AG09309 (cell line): ENCODE measurements around the gene GTF3A.

ENCODE experiments used
- DNase-seq: peaks from one replicate; pipeline ENCODE4 v3.0.0-alpha.2; 2010; ENCODE audit warnings: low read depth
- H3K4me3 ChIP-seq: 2 replicates; pipeline ENCODE4 v1.5.1; 2011; ENCODE audit warnings: mild to moderate bottlenecking, low read depth, low read length, moderate library complexity; ENCODE audit not compliant: control insufficient read depth
- TF ChIP-seq, protein P1 (sequence below): IDR thresholded peaks from 2 replicates; pipeline ENCODE4 v1.5.1; 2011; ENCODE audit warnings: mild to moderate bottlenecking, low read depth, low read length, inconsistent platforms; ENCODE audit not compliant: insufficient read depth, control insufficient read depth; ENCODE audit errors: missing control alignments

The GTF3A gene

GRCh38 chr13:27446986-27447583 lies 22.7 kb downstream of the GTF3A start:
- no peak overlapping the region for H3K4me3 ChIP-seq
- TF ChIP-seq, protein P1, sequence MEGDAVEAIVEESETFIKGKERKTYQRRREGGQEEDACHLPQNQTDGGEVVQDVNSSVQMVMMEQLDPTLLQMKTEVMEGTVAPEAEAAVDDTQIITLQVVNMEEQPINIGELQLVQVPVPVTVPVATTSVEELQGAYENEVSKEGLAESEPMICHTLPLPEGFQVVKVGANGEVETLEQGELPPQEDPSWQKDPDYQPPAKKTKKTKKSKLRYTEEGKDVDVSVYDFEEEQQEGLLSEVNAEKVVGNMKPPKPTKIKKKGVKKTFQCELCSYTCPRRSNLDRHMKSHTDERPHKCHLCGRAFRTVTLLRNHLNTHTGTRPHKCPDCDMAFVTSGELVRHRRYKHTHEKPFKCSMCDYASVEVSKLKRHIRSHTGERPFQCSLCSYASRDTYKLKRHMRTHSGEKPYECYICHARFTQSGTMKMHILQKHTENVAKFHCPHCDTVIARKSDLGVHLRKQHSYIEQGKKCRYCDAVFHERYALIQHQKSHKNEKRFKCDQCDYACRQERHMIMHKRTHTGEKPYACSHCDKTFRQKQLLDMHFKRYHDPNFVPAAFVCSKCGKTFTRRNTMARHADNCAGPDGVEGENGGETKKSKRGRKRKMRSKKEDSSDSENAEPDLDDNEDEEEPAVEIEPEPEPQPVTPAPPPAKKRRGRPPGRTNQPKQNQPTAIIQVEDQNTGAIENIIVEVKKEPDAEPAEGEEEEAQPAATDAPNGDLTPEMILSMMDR, result no peak
- no peak for DNase-seq

GRCh38 chr13:27448308-27448707 lies 23.9 kb downstream of the GTF3A start:
- H3K4me3 ChIP-seq, result no peak overlapping the region
- DNase-seq, result no peak

DNA sequence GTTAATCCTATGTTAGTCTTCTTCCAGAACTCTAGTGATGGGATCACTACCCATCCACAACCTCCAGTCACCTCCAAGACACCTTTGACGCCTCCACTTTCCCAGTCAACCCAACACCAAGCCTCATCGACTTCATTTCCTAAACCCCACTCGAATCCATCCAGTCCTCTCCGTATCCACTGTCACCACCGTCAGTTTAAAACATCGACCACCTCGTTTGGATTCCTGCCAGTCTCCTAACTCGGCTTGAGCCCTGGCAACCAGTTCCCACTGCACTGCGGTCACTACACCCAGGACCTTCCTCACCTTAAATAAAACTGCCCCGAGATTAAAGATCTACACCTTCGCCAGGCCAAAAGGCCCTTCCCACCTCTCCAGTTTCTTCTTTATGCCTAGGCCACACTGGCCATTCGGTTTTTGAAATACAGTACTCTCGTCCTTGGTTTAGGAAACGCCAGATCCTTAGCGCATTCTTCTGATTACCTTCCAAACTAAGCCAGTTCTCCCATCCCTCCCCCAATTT lies 24.7 kb downstream of the GTF3A start:
- H3K4me3 ChIP-seq, result peak overlapping the region; percentile 70
- TF ChIP-seq, protein P1, result no peak
- DNase-seq, result no peak

More at GRCh38 chr13:27448308-27448707, 23.9 kb downstream of the GTF3A start:
- TF ChIP-seq, protein P1, result no peak

DNA sequence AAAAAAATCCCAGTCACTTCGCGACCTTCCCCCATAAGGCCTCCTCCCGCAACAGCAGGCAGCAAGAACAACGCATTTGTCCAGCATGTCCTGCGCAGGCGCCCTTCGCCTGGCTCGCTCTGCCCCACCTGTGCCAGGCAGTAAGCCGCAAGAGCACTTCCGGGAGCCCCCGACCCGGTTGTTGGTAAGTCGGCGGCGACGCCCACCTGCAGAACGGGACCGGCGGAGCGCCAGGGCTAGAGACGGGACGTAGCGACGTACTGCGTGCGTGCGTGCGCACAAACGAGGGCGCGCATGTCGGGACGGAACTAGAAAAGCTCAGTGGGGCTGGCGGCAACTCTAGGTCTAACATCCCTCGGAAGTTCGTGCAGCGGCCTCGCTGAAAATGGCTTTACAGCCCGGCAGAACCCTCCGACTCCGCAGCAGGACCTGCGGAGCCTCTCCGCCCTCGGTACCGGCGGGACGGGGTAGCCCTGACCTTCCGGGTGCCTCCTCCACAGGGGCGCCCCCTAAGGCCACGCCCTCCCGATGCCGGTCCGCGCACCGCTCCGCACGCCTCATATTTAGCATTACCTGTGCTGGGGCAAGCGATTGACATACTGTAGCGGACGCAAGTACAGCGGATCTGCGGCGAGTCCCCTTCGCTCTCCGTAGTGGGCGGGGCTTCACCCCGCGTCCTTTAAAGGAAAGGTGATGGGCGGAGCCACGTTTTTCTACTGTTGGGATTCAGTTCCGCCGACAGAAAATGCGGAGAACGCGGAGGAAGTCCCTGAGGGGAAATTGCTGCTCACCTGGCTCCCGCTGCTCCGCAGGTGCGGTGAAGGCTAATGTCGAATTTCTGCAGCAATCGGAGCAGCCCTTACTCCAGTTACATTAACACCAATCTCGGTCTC lies 25.8 kb downstream of the GTF3A start, which contains the start of gene MTIF3:
Gene MTIF3 (minus strand): TSS at position 629 of the 893 bp plus-strand sequence. CDS start 10,116 bp downstream, outside the sequence.
- peak; percentile 41 for DNase-seq
- peak within 1 kb of the TSS; percentile 70 for H3K4me3 ChIP-seq
- TF ChIP-seq, protein P1, result no peak

GRCh38 chr13:27450921-27451471 lies 26.6 kb downstream of the GTF3A start:
- H3K4me3 ChIP-seq, result peak overlapping the region; percentile 70
- DNase-seq, result no peak
- TF ChIP-seq, protein P1, result no peak

- H3K4me3 ChIP-seq, result no peak overlapping the region
- DNase-seq, result no peak
- TF ChIP-seq, protein P1, result no peak
These were observed 31.0 kb downstream of the GTF3A start for GRCh38 chr13:27455331-27455855.
